ENCODE data around the gene ITPR1.
A peak's percentile ranks its signal among the peaks of the same experiment; 100 is the strongest.

ITPR1 gene

GRCh38 chr3:4708230-4708629 lies 215.1 kb downstream of the ITPR1 start:
- Histone ChIP-seq H3K4me3 (ENCODE audit: insufficient read depth in 1 of 2, low read depth in 1 of 2, low read length in 2 of 2) (no peak overlapping the region), H2BK12ac (ENCODE audit: low read length in 2 of 2) (no peak overlapping the region), H3K4me2 (ENCODE audit: low read length, poor library complexity, severe bottlenecking) (no peak overlapping the region), H3K4me1 (ENCODE audit: control insufficient read depth, insufficient read depth, low read depth, low read length) (peaks cover 2% of the 10 kb centered on the region), H2AFZ (ENCODE audit: low read depth, low read length) (no peak overlapping the region), H3K18ac (ENCODE audit: low read depth in 1 of 2, low read length in 2 of 2) (no peak overlapping the region), H4K8ac (ENCODE audit: low read length) (no peak overlapping the region), H3K4ac (ENCODE audit: low read depth in 1 of 2, low read length in 2 of 2) (no peak overlapping the region), H3K79me1 (replicated peaks; ENCODE audit: low read length, poor library complexity, severe bottlenecking) (no peaks in the 10 kb centered on the region), H4K91ac (ENCODE audit: low read length) (no peak overlapping the region), H3K14ac (ENCODE audit: low read length in 2 of 2) (no peak overlapping the region), H2AK5ac (ENCODE audit: low read length, severe bottlenecking) (no peak overlapping the region), H3K27ac (ENCODE audit: low read length, poor library complexity, severe bottlenecking) (no peak overlapping the region), H2BK15ac (ENCODE audit: low read depth, poor library complexity, severe bottlenecking) (no peak overlapping the region), H3K9me3 (ENCODE audit: control insufficient read depth, low read length) (no peaks in the 10 kb centered on the region), H3K9ac (ENCODE audit: low read length) (no peak overlapping the region), H3K36me3 (ENCODE audit: control insufficient read depth in 1 of 2, insufficient read depth in 2 of 2, low read depth in 1 of 2, low read length in 2 of 2) (no peaks in the 10 kb centered on the region), H3K23ac (ENCODE audit: low read length in 2 of 2) (no peak overlapping the region), H2BK120ac (ENCODE audit: low read depth, low read length) (no peak overlapping the region), H2BK5ac (ENCODE audit: low read depth, low read length, poor library complexity, severe bottlenecking) (no peak overlapping the region), H3K27me3 (ENCODE audit: control insufficient read depth in 1 of 2, insufficient read depth in 1 of 2, low read length in 2 of 2) (no peaks in the 10 kb centered on the region)
- 83% methylated on average over 4 of the region's 7 CpGs for WGBS
- DNase-seq, result no peak

GRCh38 chr3:4709341-4709740 lies 216.2 kb downstream of the ITPR1 start:
- no peak overlapping the region for H4K91ac ChIP-seq (ENCODE audit: low read length)
- H3K27me3 ChIP-seq (ENCODE audit: control insufficient read depth in 1 of 2, insufficient read depth in 1 of 2, low read length in 2 of 2), result no peaks in the 10 kb centered on the region
- no peaks in the 10 kb centered on the region for H3K36me3 ChIP-seq (ENCODE audit: control insufficient read depth in 1 of 2, insufficient read depth in 2 of 2, low read depth in 1 of 2, low read length in 2 of 2)
- no peak overlapping the region for H3K4me2 ChIP-seq (ENCODE audit: low read length, poor library complexity, severe bottlenecking)
- H3K4ac ChIP-seq (ENCODE audit: low read depth in 1 of 2, low read length in 2 of 2), result no peak overlapping the region
- no peak overlapping the region for H2AFZ ChIP-seq (ENCODE audit: low read depth, low read length)
- no peak overlapping the region for H2BK5ac ChIP-seq (ENCODE audit: low read depth, low read length, poor library complexity, severe bottlenecking)
- no peak overlapping the region for H3K18ac ChIP-seq (ENCODE audit: low read depth in 1 of 2, low read length in 2 of 2)
- H4K8ac ChIP-seq (ENCODE audit: low read length), result no peak overlapping the region
- DNase-seq, result peak; percentile 42
- H3K14ac ChIP-seq (ENCODE audit: low read length in 2 of 2), result no peak overlapping the region
- no peak overlapping the region for H3K27ac ChIP-seq (ENCODE audit: low read length, poor library complexity, severe bottlenecking)
- H2BK15ac ChIP-seq (ENCODE audit: low read depth, poor library complexity, severe bottlenecking), result no peak overlapping the region
- no peak overlapping the region for H3K23ac ChIP-seq (ENCODE audit: low read length in 2 of 2)
- no peak overlapping the region for H2BK120ac ChIP-seq (ENCODE audit: low read depth, low read length)
- H3K9me3 ChIP-seq (ENCODE audit: control insufficient read depth, low read length), result no peaks in the 10 kb centered on the region
- no peak overlapping the region for H3K9ac ChIP-seq (ENCODE audit: low read length)
- WGBS, result 63% methylated on average over 1 of the region's 1 CpG
- no peak overlapping the region for H2AK5ac ChIP-seq (ENCODE audit: low read length, severe bottlenecking)
- no peak overlapping the region for H2BK12ac ChIP-seq (ENCODE audit: low read length in 2 of 2)
- peaks cover 2% of the 10 kb centered on the region for H3K4me1 ChIP-seq (ENCODE audit: control insufficient read depth, insufficient read depth, low read depth, low read length)
- H3K79me1 ChIP-seq (replicated peaks; ENCODE audit: low read length, poor library complexity, severe bottlenecking), result no peaks in the 10 kb centered on the region
- H3K4me3 ChIP-seq (ENCODE audit: insufficient read depth in 1 of 2, low read depth in 1 of 2, low read length in 2 of 2), result no peak overlapping the region

- no peak overlapping the region for H4K8ac ChIP-seq (ENCODE audit: low read length)
- H3K18ac ChIP-seq (ENCODE audit: low read depth in 1 of 2, low read length in 2 of 2), result no peak overlapping the region
- no peak overlapping the region for H3K23ac ChIP-seq (ENCODE audit: low read length in 2 of 2)
- H2BK5ac ChIP-seq (ENCODE audit: low read depth, low read length, poor library complexity, severe bottlenecking), result no peak overlapping the region
- no peak overlapping the region for H3K9ac ChIP-seq (ENCODE audit: low read length)
- H2BK15ac ChIP-seq (ENCODE audit: low read depth, poor library complexity, severe bottlenecking), result no peak overlapping the region
- H3K14ac ChIP-seq (ENCODE audit: low read length in 2 of 2), result no peak overlapping the region
- no peak overlapping the region for H2AFZ ChIP-seq (ENCODE audit: low read depth, low read length)
- H3K4me3 ChIP-seq (ENCODE audit: insufficient read depth in 1 of 2, low read depth in 1 of 2, low read length in 2 of 2), result no peak overlapping the region
- no peaks in the 10 kb centered on the region for H3K27me3 ChIP-seq (ENCODE audit: control insufficient read depth in 1 of 2, insufficient read depth in 1 of 2, low read length in 2 of 2)
- no peak overlapping the region for H2AK5ac ChIP-seq (ENCODE audit: low read length, severe bottlenecking)
- 92% methylated on average over 16 of the region's 16 CpGs for WGBS
- H4K91ac ChIP-seq (ENCODE audit: low read length), result no peak overlapping the region
- H3K27ac ChIP-seq (ENCODE audit: low read length, poor library complexity, severe bottlenecking), result no peak overlapping the region
- DNase-seq, result no peak
- H3K4me1 ChIP-seq (ENCODE audit: control insufficient read depth, insufficient read depth, low read depth, low read length), result peaks cover 2% of the 10 kb centered on the region
- H3K4me2 ChIP-seq (ENCODE audit: low read length, poor library complexity, severe bottlenecking), result no peak overlapping the region
- H3K4ac ChIP-seq (ENCODE audit: low read depth in 1 of 2, low read length in 2 of 2), result no peak overlapping the region
- no peaks in the 10 kb centered on the region for H3K36me3 ChIP-seq (ENCODE audit: control insufficient read depth in 1 of 2, insufficient read depth in 2 of 2, low read depth in 1 of 2, low read length in 2 of 2)
- no peak overlapping the region for H2BK12ac ChIP-seq (ENCODE audit: low read length in 2 of 2)
- H3K79me1 ChIP-seq (replicated peaks; ENCODE audit: low read length, poor library complexity, severe bottlenecking), result no peaks in the 10 kb centered on the region
- no peaks in the 10 kb centered on the region for H3K9me3 ChIP-seq (ENCODE audit: control insufficient read depth, low read length)
- no peak overlapping the region for H2BK120ac ChIP-seq (ENCODE audit: low read depth, low read length)
These were observed 217.0 kb downstream of the ITPR1 start for GRCh38 chr3:4710191-4710590.

- H2BK15ac ChIP-seq (ENCODE audit: low read depth, poor library complexity, severe bottlenecking), result no peak overlapping the region
- H4K8ac ChIP-seq (ENCODE audit: low read length), result no peak overlapping the region
- H3K18ac ChIP-seq (ENCODE audit: low read depth in 1 of 2, low read length in 2 of 2), result no peak overlapping the region
- DNase-seq, result no peak
- H3K79me1 ChIP-seq (replicated peaks; ENCODE audit: low read length, poor library complexity, severe bottlenecking), result no peaks in the 10 kb centered on the region
- H3K27me3 ChIP-seq (ENCODE audit: control insufficient read depth in 1 of 2, insufficient read depth in 1 of 2, low read length in 2 of 2), result no peaks in the 10 kb centered on the region
- H2BK120ac ChIP-seq (ENCODE audit: low read depth, low read length), result no peak overlapping the region
- 0% methylated on average over 1 of the region's 1 CpG for WGBS
- H2AFZ ChIP-seq (ENCODE audit: low read depth, low read length), result no peak overlapping the region
- H3K4me3 ChIP-seq (ENCODE audit: insufficient read depth in 1 of 2, low read depth in 1 of 2, low read length in 2 of 2), result no peak overlapping the region
- no peaks in the 10 kb centered on the region for H3K36me3 ChIP-seq (ENCODE audit: control insufficient read depth in 1 of 2, insufficient read depth in 2 of 2, low read depth in 1 of 2, low read length in 2 of 2)
- H3K14ac ChIP-seq (ENCODE audit: low read length in 2 of 2), result no peak overlapping the region
- H3K27ac ChIP-seq (ENCODE audit: low read length, poor library complexity, severe bottlenecking), result no peak overlapping the region
- H3K9me3 ChIP-seq (ENCODE audit: control insufficient read depth, low read length), result no peaks in the 10 kb centered on the region
- H2BK12ac ChIP-seq (ENCODE audit: low read length in 2 of 2), result no peak overlapping the region
- peaks cover 2% of the 10 kb centered on the region for H3K4me1 ChIP-seq (ENCODE audit: control insufficient read depth, insufficient read depth, low read depth, low read length)
- no peak overlapping the region for H3K23ac ChIP-seq (ENCODE audit: low read length in 2 of 2)
- peak overlapping the region; percentile 44 for H3K9ac ChIP-seq (ENCODE audit: low read length)
- H4K91ac ChIP-seq (ENCODE audit: low read length), result no peak overlapping the region
- no peak overlapping the region for H3K4me2 ChIP-seq (ENCODE audit: low read length, poor library complexity, severe bottlenecking)
- no peak overlapping the region for H2BK5ac ChIP-seq (ENCODE audit: low read depth, low read length, poor library complexity, severe bottlenecking)
- no peak overlapping the region for H2AK5ac ChIP-seq (ENCODE audit: low read length, severe bottlenecking)
- H3K4ac ChIP-seq (ENCODE audit: low read depth in 1 of 2, low read length in 2 of 2), result no peak overlapping the region
These were observed 218.5 kb downstream of the ITPR1 start for GRCh38 chr3:4711680-4711992.

Measured in mesenchymal stem cell (in vitro differentiated cells and primary cell).